Stimulated activated CD8-positive, alpha-beta memory T cell treated with anti-CD3 and anti-CD28 coated beads, Interleukin-7, amount 100 ng/mL, for 24 hours (primary cell): ENCODE data around the gene AQR.
"Not testable (repeated sequence)": the region's sequence is repeated elsewhere in the genome, so short reads cannot be mapped to it uniquely, and the experiment has no call there.

Experiments used
- DNase-seq: peaks from one replicate; pipeline ENCODE4 v3.0.0-alpha.2; 2020; ENCODE audit warnings: low read depth

AQR gene

GRCh38 chr15:34952481-34952880, 17.1 kb downstream of the AQR start:
- DNase-seq: no peak

GRCh38 chr15:34951993-34952392, 17.5 kb downstream of the AQR start:
- DNase-seq: no peak

- DNase-seq: no peak
These were observed 24.6 kb downstream of the AQR start for GRCh38 chr15:34944936-34945335.

GRCh38 chr15:34943711-34944110, 25.8 kb downstream of the AQR start:
- no peak for DNase-seq

- DNase-seq: not testable (repeated sequence)
These were observed 26.3 kb downstream of the AQR start for GRCh38 chr15:34943264-34943663.

GRCh38 chr15:34942363-34942762, 27.2 kb downstream of the AQR start:
- DNase-seq: no peak

- DNase-seq: no peak
These were observed 27.7 kb downstream of the AQR start for GRCh38 chr15:34941831-34942230.

- DNase-seq: no peak
These were observed 28.3 kb downstream of the AQR start for GRCh38 chr15:34941185-34941698.

- DNase-seq: no peak
These were observed 36.0 kb downstream of the AQR start for GRCh38 chr15:34933432-34933975.

- DNase-seq: not testable (repeated sequence)
These were observed 41.2 kb downstream of the AQR start for GRCh38 chr15:34928349-34928748.

GRCh38 chr15:34927726-34928125, 41.8 kb downstream of the AQR start:
- no peak for DNase-seq

GRCh38 chr15:34914317-34914716, 55.2 kb downstream of the AQR start:
- DNase-seq: no peak

- no peak for DNase-seq
These were observed 64.5 kb downstream of the AQR start for GRCh38 chr15:34905047-34905446.

GRCh38 chr15:34904527-34904926, 65.0 kb downstream of the AQR start:
- DNase-seq: no peak

GRCh38 chr15:34900748-34901147, 68.8 kb downstream of the AQR start:
- no peak for DNase-seq

GRCh38 chr15:34896183-34896582, 73.4 kb downstream of the AQR start:
- no peak for DNase-seq

GRCh38 chr15:34893967-34894366, 75.6 kb downstream of the AQR start:
- no peak for DNase-seq

GRCh38 chr15:34892963-34893591, 76.5 kb downstream of the AQR start:
- DNase-seq: no peak

GRCh38 chr15:34890424-34890823, 79.1 kb downstream of the AQR start:
- no peak for DNase-seq

GRCh38 chr15:34889476-34889875, 80.1 kb downstream of the AQR start:
- DNase-seq: no peak

GRCh38 chr15:34886134-34886533, 83.4 kb downstream of the AQR start:
- no peak for DNase-seq

GRCh38 chr15:34883633-34884032, 85.9 kb downstream of the AQR start:
- DNase-seq: no peak

- DNase-seq: no peak
These were observed 86.5 kb downstream of the AQR start for GRCh38 chr15:34883042-34883441.

- no peak for DNase-seq
These were observed 90.4 kb downstream of the AQR start for GRCh38 chr15:34879107-34879506.
